NCI-H345 treated with DMSO at 0.1 percent for 48 hours (cell line): ENCODE measurements around the gene C13orf42.

Source experiments
- DNase-seq: peaks from one replicate; lab custom pipeline; 2025; ENCODE audit not compliant: unreplicated experiment; lab: John Stamatoyannopoulos, UW

C13orf42 gene

DNA sequence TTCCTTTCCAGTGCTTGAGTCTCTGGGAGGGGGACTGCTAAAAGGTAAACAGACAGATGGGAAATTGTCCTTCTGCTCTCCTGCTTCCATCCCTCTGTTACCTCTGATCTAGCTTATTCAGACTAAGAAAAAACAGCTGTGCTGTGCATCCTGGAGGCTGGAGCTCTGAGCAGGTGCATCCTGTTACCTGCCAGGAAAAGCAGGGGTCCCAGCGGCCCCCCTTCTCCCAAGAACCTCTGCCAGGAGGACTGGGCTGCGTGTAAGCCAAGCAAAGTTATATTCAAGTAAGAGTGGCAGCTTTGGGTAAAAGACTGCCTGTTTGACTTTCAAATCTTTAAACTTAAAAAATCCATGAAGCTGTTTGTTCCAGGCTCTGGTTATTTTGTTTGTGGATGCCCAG is 75.1 kb downstream of the C13orf42 start:
- peak; percentile 17 for DNase-seq

DNA sequence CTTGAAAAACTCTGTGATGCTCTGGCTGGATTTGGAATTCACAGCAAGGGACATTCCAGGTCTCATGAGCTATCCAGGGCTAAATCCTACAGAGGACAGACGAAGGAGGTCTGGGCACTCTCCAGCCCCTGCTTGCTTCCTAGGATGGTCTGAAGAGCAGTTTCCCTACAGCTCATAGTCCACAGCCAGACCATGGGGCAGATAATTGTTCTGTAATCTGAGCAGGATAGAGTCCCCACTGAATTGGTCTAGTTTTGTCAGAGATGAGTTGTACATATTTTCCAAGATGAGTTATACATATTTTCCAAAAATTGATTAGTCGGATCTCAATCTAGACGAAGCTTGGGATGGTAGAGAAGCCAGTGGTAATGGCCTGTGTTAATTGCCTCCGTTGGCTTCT is 75.6 kb downstream of the C13orf42 start:
- DNase-seq, result no peak

GRCh38 chr13:51034906-51035305 is 76.2 kb downstream of the C13orf42 start:
- DNase-seq, result peak; percentile 23

DNA sequence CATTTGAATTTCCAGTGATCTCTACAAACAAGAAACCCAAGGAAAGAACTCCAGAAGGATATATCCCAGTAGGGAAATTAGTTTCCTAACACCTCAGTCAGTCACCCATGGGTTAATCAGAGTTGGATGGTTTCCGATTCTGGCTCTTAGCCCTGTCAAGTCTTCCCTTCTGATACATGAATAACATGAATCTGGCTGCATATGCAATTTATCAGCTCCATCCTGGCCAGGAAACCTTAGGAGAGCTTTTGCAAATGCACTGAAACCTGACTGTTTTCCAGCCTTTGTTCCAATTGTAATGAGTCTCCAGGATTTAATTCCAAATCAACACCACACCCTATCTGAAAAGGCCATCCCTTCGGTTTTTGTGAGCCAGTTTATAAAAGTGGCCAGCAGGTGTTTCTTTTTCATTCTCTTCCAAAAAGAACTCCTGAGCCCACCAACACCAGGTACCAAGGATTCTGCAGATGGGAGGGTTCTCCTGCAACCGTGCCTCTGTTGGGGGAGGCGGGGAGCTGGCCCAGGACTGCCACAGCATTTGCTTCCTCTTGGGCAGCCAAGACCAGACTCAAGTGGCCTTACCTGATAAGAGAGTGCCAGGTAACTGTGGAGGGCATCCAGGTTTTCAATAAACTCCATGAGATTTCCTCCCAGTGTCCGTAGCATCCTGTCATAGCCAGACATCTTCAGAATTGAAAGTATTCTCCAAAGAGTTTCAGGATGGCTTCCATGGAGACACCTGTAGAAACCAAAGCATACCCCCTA is 77.5 kb downstream of the C13orf42 start:
- DNase-seq, result no peak

DNA sequence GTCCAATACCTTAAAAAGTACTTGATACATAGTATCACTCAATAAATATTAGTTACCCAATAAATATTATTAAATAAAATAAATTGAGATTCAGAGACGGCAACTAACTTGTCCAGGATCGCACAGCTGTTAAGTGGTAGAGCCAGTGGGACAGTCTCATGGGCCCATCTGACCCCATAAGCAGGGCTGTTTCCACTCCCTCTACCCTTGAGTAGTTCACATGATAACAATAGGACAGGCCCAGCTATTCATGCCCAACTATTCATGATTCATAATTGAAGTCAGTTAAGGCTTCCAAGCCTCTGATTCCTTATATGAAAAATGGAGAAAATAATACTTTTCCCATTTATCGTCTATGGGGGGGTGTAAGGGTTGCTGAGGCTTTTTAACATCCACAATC is 78.2 kb downstream of the C13orf42 start:
- no peak for DNase-seq
